ENCODE results near the gene IFI35.

Gene IFI35

DNA sequence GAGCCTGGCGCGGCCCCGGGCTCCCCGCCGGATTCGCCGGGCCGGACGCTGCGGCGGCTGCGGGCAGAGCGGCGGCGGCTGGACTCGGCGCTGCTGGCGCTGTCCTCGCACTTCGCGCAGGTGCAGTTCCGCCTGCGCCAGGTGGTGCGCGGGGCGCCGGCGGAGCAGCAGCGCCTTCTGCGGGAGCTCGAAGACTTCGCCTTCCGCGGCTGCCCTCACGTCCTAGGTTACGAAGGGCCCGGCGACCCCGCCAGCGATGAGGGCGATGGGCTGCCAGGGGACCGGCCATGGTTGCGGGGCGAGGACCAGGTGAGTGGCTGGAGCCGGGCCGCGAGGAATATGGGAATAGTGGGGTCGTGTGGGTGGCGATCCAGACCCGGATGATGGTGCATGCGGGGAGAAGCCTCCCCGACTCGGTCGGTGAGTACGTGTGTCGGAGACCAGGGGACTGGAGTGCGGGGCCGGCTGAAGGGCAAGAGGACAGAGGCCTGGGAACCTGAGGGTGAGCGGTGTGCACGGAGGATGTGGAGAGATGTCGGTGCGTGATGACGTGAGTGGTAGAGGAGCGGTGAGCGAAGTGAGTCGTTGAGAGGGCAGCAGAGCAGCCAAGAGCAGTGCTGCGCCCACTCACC is 25.7 kb upstream of the IFI35 start (continued):
- TF ChIP-seq REST (tag by site-specific recombination; IDR thresholded peaks at IDR 0.05) (peak; percentile 24; the same call in 1 of the 2 replicates), ZFP37 (tag by site-specific recombination; IDR thresholded peaks at IDR 0.05) (peak; percentile 75; the same call in 1 of the 2 replicates), ZNF654 (tag by site-specific recombination; IDR thresholded peaks at IDR 0.05; ENCODE audit: low read depth) (no peak), ZNF341 (tag by site-specific recombination; IDR thresholded peaks at IDR 0.05; ENCODE audit: low read depth) (peak; percentile 8; the same call in 1 of the 2 replicates), ZNF112 (tag by site-specific recombination; IDR thresholded peaks at IDR 0.05) (no peak), GLIS1 (tag by site-specific recombination; IDR thresholded peaks at IDR 0.05) (no peak), ZNF423 (tag by site-specific recombination; IDR thresholded peaks at IDR 0.05) (no peak), ZNF362 (tag by site-specific recombination; IDR thresholded peaks at IDR 0.05) (no peak), ZNF560 (tag by site-specific recombination; IDR thresholded peaks at IDR 0.05; ENCODE audit: borderline replicate concordance) (no peak), ZSCAN16 (tag by site-specific recombination; IDR thresholded peaks at IDR 0.05) (no peak), HOXD13 (CRISPR knock-in tag; IDR thresholded peaks at IDR 0.05; ENCODE audit: borderline replicate concordance) (no peak), AEBP2 (tag by site-specific recombination; IDR thresholded peaks at IDR 0.05; ENCODE audit: borderline replicate concordance) (no peak), PRDM1 (tag by site-specific recombination; IDR thresholded peaks at IDR 0.05) (peak; percentile 29; the same call in 1 of the 2 replicates), GLI2 (tag by site-specific recombination; IDR thresholded peaks at IDR 0.05; ENCODE audit: borderline replicate concordance, low read depth) (no peak), ZNF530 (tag by site-specific recombination; IDR thresholded peaks at IDR 0.05; ENCODE audit: low read depth) (no peak), ZNF280C (tag by site-specific recombination; IDR thresholded peaks at IDR 0.05) (no peak), ZBTB21 (tag by site-specific recombination; IDR thresholded peaks at IDR 0.05) (peak; percentile 61; the same call in 1 of the 2 replicates), SP3 (tag by site-specific recombination; IDR thresholded peaks at IDR 0.05) (no peak), ZNF394 (tag by site-specific recombination; IDR thresholded peaks at IDR 0.05; ENCODE audit: borderline replicate concordance) (peak; percentile 46; the same call in 1 of the 2 replicates), WT1 (tag by site-specific recombination; IDR thresholded peaks at IDR 0.05) (no peak), SP7 (tag by site-specific recombination; IDR thresholded peaks at IDR 0.05) (no peak), ZNF211 (tag by site-specific recombination; IDR thresholded peaks at IDR 0.05; ENCODE audit: low read depth) (no peak)
- TF ChIP-seq, protein P1, sequence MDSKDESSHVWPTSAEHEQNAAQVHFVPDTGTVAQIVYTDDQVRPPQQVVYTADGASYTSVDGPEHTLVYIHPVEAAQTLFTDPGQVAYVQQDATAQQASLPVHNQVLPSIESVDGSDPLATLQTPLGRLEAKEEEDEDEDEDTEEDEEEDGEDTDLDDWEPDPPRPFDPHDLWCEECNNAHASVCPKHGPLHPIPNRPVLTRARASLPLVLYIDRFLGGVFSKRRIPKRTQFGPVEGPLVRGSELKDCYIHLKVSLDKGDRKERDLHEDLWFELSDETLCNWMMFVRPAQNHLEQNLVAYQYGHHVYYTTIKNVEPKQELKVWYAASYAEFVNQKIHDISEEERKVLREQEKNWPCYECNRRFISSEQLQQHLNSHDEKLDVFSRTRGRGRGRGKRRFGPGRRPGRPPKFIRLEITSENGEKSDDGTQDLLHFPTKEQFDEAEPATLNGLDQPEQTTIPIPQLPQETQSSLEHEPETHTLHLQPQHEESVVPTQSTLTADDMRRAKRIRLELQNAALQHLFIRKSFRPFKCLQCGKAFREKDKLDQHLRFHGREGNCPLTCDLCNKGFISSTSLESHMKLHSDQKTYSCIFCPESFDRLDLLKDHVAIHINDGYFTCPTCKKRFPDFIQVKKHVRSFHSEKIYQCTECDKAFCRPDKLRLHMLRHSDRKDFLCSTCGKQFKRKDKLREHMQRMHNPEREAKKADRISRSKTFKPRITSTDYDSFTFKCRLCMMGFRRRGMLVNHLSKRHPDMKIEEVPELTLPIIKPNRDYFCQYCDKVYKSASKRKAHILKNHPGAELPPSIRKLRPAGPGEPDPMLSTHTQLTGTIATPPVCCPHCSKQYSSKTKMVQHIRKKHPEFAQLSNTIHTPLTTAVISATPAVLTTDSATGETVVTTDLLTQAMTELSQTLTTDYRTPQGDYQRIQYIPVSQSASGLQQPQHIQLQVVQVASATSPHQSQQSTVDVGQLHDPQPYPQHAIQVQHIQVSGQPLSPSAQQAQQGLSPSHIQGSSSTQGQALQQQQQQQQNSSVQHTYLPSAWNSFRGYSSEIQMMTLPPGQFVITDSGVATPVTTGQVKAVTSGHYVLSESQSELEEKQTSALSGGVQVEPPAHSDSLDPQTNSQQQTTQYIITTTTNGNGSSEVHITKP (tag by site-specific recombination; IDR thresholded peaks at IDR 0.05), result no peak
- TF ChIP-seq, protein P2, sequence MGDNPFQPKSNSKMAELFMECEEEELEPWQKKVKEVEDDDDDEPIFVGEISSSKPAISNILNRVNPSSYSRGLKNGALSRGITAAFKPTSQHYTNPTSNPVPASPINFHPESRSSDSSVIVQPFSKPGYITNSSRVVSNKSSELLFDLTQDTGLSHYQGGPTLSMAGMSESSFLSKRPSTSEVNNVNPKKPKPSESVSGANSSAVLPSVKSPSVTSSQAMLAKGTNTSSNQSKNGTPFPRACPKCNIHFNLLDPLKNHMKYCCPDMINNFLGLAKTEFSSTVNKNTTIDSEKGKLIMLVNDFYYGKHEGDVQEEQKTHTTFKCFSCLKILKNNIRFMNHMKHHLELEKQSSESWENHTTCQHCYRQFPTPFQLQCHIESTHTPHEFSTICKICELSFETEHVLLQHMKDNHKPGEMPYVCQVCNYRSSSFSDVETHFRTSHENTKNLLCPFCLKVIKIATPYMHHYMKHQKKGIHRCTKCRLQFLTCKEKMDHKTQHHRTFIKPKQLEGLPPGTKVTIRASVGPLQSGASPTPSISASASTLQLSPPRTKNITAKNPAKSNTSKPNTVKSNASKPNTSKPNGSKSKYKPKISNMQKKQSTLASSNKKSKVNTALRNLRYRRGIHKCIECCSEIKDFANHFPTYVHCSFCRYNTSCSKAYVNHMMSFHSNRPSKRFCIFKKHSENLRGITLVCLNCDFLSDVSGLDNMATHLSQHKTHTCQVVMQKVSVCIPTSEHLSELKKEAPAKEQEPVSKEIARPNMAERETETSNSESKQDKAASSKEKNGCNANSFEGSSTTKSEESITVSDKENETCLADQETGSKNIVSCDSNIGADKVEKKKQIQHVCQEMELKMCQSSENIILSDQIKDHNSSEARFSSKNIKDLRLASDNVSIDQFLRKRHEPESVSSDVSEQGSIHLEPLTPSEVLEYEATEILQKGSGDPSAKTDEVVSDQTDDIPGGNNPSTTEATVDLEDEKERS (tag by site-specific recombination; IDR thresholded peaks at IDR 0.05), result no peak

All from HEK293 (cell line).